Esophagus squamous epithelium (tissue), 5 donors: Measurements from ENCODE around the gene HAS3. TPM values are rescaled to one million over a fixed set of nuclear protein-coding genes. Genes with fewer than 3 reads are reported as not detected.

Source experiments
- DNase-seq: peaks from one replicate; lab custom pipeline; 2025; lab: John Stamatoyannopoulos, UW
- H3K27ac ChIP-seq, 4 donors: fragments of 200-600 bp; sonication (generic); one replicate each; pipeline ENCODE4 v1.5.1; 2016 to 2019; ENCODE audit warnings: mild to moderate bottlenecking in 1 of 4
- H3K27me3 ChIP-seq, 4 donors: fragments of 200-600 bp; sonication (generic); 1 replicate in 3 of 4; 2 replicates in 1 of 4; pipeline versions ENCODE4 v1.5.1 to v1.6.0; 2017 to 2021; ENCODE audit warnings: antibody characterized with exemption in 1 of 4
- H3K36me3 ChIP-seq, 3 donors: fragments of 200-600 bp; sonication (generic); one replicate each; pipeline ENCODE4 v1.5.1; 2016 to 2019
- H3K4me1 ChIP-seq, 3 donors: fragments of 200-600 bp; sonication (generic); one replicate each; pipeline ENCODE4 v1.5.1; 2017 to 2019
- H3K4me3 ChIP-seq, 4 donors: fragments of 200-600 bp; sonication (generic); 1 replicate in 3 of 4; 2 replicates in 1 of 4; pipeline ENCODE4 v1.5.1; 2016 to 2019; ENCODE audit warnings: mild to moderate bottlenecking in 2 of 4, moderate library complexity in 1 of 4
- H3K9me3 ChIP-seq, 3 donors: fragments of 200-600 bp; sonication (generic); one replicate each; pipeline ENCODE4 v1.5.1; 2016 to 2019
- CTCF ChIP-seq, 6 experiments: fragments of 450-650 bp in 4 of 6; fragments of 200-600 bp in 2 of 6; sonication (generic) in 2 of 6; IDR thresholded peaks; one replicate each; pipeline ENCODE4 v1.5.1; 2016 to 2019; ENCODE audit warnings: antibody characterized with exemption in 6 of 6, mild to moderate bottlenecking in 4 of 6, moderate library complexity in 4 of 6
- POLR2A ChIP-seq, 4 donors: fragments of 450-650 bp; IDR thresholded peaks; one replicate each; pipeline ENCODE4 v1.6.1; 2017; ENCODE audit warnings: antibody characterized with exemption in 4 of 4, mild to moderate bottlenecking in 4 of 4, moderate library complexity in 3 of 4
- WGBS, 2 donors: methylation state at CpG; one replicate each; pipeline ENCODE4 v1.1.5; 2018; 5-methylcytosine and 5-hydroxymethylcytosine counted together
- intact Hi-C: fragments of 100-400 bp; cut with DNase I; formaldehyde crosslinking; loops from one replicate; pipeline ENCODE4 v1.15.0; 2022
- total RNA-seq, 4 donors: library from RNA; depleted of rRNA; stranded (reverse); fragments of >200 nt; gene quantifications; one replicate each; pipeline ENCODE4 v1.1.0, GENCODE V29; 2016
- donor health status: DM: yes; HTN: yes; CAD: no.

HAS3 gene
- total RNA-seq, 4 donors from 2014 or later = 15.8 to 103 (median 51.4) TPM

GRCh38 chr16:69109486-69110270 is 4.2 kb downstream of the HAS3 start:
- peaks cover 0 to 22% (median 0%) of the 10 kb centered on the region in 4 donors for H3K27me3 ChIP-seq
- no peaks in the 10 kb centered on the region for H3K9me3 ChIP-seq
- no peak overlapping the region for H3K27ac ChIP-seq
- TF ChIP-seq CTCF (IDR thresholded peaks at IDR 0.05) (no peak), POLR2A (IDR thresholded peaks at IDR 0.05) (no peak)
- 68 to 74% methylated on average over 14 to 41 of the region's 48 CpGs for WGBS, 2 donors
- DNase-seq = no peak
- intact Hi-C loops = loop anchor here (10.0 kb wide), 2 partner anchors 115 to 585 kb away; no protein-coding TSS in a partner anchor
- peaks cover 23 to 76% (median 55%) of the 10 kb centered on the region in 3 donors for H3K4me1 ChIP-seq
- H3K4me3 ChIP-seq = peak overlapping the region in 1 of 4 donors; percentile 80
- H3K36me3 ChIP-seq = peaks cover 15 to 56% (median 20%) of the 10 kb centered on the region in 3 donors

GRCh38 chr16:69110406-69110805 is 5.0 kb downstream of the HAS3 start:
- H3K4me1 ChIP-seq = peaks cover 23 to 71% (median 52%) of the 10 kb centered on the region in 3 donors
- H3K27ac ChIP-seq = no peak overlapping the region
- peaks cover 0 to 22% (median 0%) of the 10 kb centered on the region in 4 donors for H3K27me3 ChIP-seq
- 57 to 78% methylated on average over 6 to 7 of the region's 7 CpGs for WGBS, 2 donors
- TF ChIP-seq POLR2A (IDR thresholded peaks at IDR 0.05) = no peak
- no peak for TF ChIP-seq CTCF (IDR thresholded peaks at IDR 0.05)
- H3K36me3 ChIP-seq = peaks cover 17 to 63% (median 27%) of the 10 kb centered on the region in 3 donors
- no peak overlapping the region for H3K4me3 ChIP-seq
- no peak for DNase-seq
- no peaks in the 10 kb centered on the region for H3K9me3 ChIP-seq
- intact Hi-C loops = loop anchor here (10.0 kb wide), 1 partner anchor 586 kb away; no protein-coding TSS in a partner anchor

GRCh38 chr16:69111216-69111875 is 5.9 kb downstream of the HAS3 start:
- intact Hi-C loops = loop anchor here (10.0 kb wide), 1 partner anchor 587 kb away; no protein-coding TSS in a partner anchor
- 71 to 78% methylated on average over 5 to 6 of the region's 6 CpGs for WGBS, 2 donors
- H3K4me1 ChIP-seq = peaks cover 22 to 66% (median 48%) of the 10 kb centered on the region in 3 donors
- TF ChIP-seq CTCF (IDR thresholded peaks at IDR 0.05) (no peak), POLR2A (IDR thresholded peaks at IDR 0.05) (no peak)
- no peak for DNase-seq
- H3K27me3 ChIP-seq = peaks cover 0 to 21% (median 0%) of the 10 kb centered on the region in 4 donors
- H3K27ac ChIP-seq = peak overlapping the region in 2 of 4 donors; percentile 19 to 21
- H3K36me3 ChIP-seq = peaks cover 17 to 73% (median 27%) of the 10 kb centered on the region in 3 donors
- H3K9me3 ChIP-seq = no peaks in the 10 kb centered on the region
- no peak overlapping the region for H3K4me3 ChIP-seq

- intact Hi-C loops = loop anchor here (10.0 kb wide), 1 partner anchor 587 kb away; no protein-coding TSS in a partner anchor
- peaks cover 0 to 16% (median 0%) of the 10 kb centered on the region in 4 donors for H3K27me3 ChIP-seq
- peaks cover 17 to 66% (median 47%) of the 10 kb centered on the region in 3 donors for H3K4me1 ChIP-seq
- H3K27ac ChIP-seq = peak overlapping the region in 3 of 4 donors; percentile 18 to 21 (median 19)
- H3K36me3 ChIP-seq = peaks cover 17 to 78% (median 27%) of the 10 kb centered on the region in 3 donors
- TF ChIP-seq CTCF (IDR thresholded peaks at IDR 0.05) (no peak), POLR2A (IDR thresholded peaks at IDR 0.05) (no peak)
- no peaks in the 10 kb centered on the region for H3K9me3 ChIP-seq
- H3K4me3 ChIP-seq = no peak overlapping the region
- 40% methylated on average over 2 of the region's 5 CpGs; no CpG with 5 or more reads in 1 of the 2 donors for WGBS, 2 donors
- no peak for DNase-seq
These were observed 6.4 kb downstream of the HAS3 start for GRCh38 chr16:69111876-69112230.
